NCI-H2107 (cell line): ENCODE measurements around the gene CKAP2.
"Not testable (repeated sequence)": the region's sequence is repeated elsewhere in the genome, so short reads cannot be mapped to it uniquely, and the experiment has no call there.

Experiments
- DNase-seq: peaks from one replicate; lab custom pipeline; 2025; lab: John Stamatoyannopoulos, UW

Gene CKAP2

GRCh38 chr13:52452470-52452869 is 2.8 kb upstream of the CKAP2 start:
- DNase-seq, result no peak

DNA sequence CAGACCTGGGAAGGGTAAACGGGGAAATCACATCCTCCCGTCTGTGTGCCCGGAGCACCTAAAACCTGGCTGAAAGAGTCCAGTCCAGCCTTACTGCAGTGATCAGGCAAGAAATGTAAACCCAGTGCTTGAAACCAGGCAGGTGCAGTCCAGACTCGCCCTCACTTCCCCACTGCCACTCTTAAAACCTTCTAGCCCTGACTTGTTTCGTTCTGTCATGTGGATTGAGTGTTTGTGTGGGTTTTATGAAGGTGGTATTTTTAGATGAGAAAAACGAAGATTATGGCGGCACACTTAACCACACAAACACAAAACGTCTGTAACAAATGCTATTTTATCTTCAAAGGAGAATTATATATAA is 839 bp upstream of the CKAP2 start:
- DNase-seq, result peak; percentile 25

GRCh38 chr13:52455677-52456041 is 381 bp downstream of the CKAP2 start:
- peak; percentile 12 for DNase-seq

DNA sequence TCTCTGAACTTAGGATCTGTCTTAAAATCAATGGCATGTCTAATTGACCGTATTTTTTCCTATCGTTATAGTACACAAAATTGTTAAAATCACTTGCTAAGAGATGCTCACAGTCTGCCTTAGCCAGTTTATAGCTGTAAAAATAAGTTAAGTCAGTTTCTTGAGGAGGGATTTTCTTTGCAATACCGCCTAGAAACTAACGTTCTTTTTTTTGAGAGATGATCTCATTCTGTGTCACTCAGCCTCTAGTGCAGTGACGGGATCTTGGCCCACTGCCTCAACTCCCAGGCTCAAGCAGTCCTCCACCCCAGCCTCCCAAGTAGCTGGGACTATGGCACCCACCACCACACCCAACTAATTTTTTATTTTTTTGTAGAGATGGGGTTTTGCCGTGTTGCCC is 4.4 kb downstream of the CKAP2 start:
- DNase-seq, result no peak

DNA sequence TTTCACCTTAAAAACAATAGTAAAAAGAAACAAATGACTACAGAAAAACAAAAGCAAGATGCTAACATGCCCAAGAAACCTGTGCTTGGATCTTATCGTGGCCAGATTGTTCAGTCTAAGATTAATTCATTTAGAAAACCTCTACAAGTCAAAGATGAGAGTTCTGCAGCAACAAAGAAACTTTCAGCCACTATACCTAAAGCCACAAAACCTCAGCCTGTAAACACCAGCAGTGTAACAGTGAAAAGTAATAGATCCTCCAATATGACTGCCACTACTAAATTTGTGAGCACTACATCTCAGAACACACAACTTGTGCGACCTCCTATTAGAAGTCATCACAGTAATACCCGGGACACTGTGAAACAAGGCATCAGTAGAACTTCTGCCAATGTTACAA is 6.0 kb downstream of the CKAP2 start:
- DNase-seq, result no peak

- no peak for DNase-seq
Observed at GRCh38 chr13:52463526-52463925, 8.2 kb downstream of the CKAP2 start.

DNA sequence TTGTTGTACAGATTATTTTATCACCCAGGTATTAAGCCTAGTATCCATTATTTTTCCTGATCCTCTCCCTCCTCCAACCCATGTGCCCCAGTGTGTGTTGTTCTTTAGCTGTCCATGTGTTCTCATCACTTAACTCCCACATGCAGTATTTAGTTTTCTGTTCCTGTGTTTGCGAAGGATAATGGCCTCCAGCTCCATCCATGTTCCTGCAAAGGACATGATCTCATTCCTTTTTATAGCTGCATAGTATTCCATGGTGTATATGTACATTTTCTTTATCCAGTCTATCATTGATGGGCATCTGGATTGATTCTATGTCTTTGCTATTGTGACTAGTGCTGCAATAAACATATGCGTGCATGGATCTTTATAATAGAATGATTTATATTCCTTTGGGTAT is 13.2 kb downstream of the CKAP2 start:
- DNase-seq, result not testable (repeated sequence)

DNA sequence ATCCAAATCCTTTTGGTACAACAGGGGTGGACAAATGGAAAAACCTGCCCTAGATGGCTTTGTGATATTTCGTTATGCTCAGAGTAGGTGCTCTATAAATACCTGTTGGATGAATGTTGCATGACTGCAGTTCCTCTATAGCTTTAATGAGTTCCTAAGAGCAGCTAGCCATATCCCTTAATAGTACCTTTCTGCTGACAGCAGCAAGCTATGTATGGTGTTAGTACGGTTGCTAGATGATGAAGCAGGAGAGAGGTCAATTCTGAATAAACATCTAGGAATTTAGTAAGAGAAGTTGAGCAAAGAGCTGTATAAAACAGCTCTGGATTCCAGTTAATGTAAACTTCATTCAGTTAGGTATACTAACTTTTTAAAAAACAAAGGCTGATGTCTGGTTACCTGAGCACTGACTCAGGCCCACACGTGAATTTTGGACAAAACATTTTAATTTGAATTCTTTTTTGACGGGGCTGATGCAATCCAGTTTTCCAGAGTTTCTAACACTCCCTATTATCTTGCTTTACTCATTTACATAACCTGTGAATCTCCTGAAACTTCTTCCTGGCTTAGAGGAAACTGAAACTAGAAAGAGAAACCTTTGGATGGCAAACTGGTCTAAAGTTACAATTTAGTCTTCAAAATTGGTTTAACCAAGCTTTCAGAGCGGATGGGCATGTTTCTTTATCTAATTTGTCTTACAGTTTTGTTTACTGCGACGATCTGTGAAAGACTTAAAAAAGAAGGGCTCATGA is 25.6 kb downstream of the CKAP2 start:
- DNase-seq, result not testable (repeated sequence)

GRCh38 chr13:52487078-52487477 is 31.8 kb downstream of the CKAP2 start:
- not testable (repeated sequence) for DNase-seq

- DNase-seq, result not testable (repeated sequence)
Observed at GRCh38 chr13:52488763-52489162, 33.5 kb downstream of the CKAP2 start.

GRCh38 chr13:52491015-52491414 is 35.7 kb downstream of the CKAP2 start:
- not testable (repeated sequence) for DNase-seq

GRCh38 chr13:52494241-52494640 is 39.0 kb downstream of the CKAP2 start:
- DNase-seq, result not testable (repeated sequence)

DNA sequence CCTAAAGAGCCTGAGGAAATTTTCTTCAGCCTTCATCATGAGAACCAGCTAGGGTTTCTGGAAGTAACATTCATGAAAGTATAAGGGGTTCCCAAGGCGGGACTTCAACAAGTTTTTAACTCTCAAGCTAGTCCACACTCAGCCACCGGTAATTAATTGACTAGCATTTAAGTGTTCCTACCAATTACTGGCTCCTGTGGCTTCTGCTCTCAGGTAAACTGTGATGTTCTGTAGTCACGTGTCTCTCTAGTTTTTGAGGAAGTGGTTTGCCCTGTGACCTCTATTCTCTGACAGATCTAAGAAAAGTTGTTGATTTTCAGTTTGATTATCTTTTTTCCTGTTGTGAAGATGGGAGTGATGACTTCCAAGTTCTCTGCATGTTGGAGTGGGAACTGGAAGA is 42.7 kb downstream of the CKAP2 start:
- DNase-seq, result not testable (repeated sequence)

- DNase-seq, result not testable (repeated sequence)
Observed at GRCh38 chr13:52502277-52502676, 47.0 kb downstream of the CKAP2 start.

GRCh38 chr13:52505843-52506242 is 50.6 kb downstream of the CKAP2 start:
- DNase-seq, result not testable (repeated sequence)

GRCh38 chr13:52509532-52509931 is 54.3 kb downstream of the CKAP2 start:
- not testable (repeated sequence) for DNase-seq

DNA sequence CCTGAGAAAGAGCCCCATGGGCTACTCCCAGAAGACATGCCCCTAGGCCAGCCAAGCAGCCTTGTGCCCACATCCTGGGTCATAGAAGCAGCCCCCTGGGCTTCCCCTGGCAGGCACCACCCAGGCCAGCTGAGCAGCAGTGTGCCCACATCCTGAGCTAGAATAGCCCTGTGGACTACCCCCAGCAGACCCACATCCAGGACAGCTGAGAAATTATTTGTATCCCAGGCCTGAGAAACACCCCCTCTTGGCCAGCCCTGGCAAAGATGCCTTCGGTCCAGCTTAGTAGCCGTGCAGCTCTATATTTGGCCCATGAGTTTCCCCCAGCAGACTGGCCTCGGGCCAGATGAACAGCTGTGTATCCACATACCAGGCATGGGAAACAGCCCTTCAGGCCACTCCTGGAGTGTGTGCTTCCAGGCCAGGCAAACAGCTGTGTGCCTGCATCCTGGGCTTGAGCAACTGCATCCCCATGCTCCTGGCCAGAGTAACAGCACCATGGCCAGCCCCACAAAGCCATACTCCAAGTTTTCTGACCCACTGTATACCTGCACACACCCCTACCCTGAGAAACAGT is 55.0 kb downstream of the CKAP2 start:
- DNase-seq, result not testable (repeated sequence)

DNA sequence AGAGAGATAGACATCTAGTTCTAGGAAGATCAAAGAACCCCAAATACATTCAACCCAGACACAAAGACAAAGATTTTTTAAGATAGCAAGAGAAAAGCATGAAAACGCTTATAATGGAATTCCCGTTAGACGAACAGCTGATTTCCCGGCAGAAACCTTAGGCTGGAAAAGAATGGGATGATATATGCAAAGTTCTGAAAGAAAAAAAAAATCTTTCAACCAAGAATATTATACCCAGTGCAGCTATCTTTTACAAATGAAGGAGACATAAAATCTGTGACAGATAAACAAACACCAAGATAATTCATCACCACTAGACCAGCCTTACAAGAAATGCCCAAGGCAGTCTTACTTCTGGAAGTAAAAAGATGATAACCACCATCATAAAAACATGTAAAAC is 56.3 kb downstream of the CKAP2 start:
- DNase-seq, result not testable (repeated sequence)

DNA sequence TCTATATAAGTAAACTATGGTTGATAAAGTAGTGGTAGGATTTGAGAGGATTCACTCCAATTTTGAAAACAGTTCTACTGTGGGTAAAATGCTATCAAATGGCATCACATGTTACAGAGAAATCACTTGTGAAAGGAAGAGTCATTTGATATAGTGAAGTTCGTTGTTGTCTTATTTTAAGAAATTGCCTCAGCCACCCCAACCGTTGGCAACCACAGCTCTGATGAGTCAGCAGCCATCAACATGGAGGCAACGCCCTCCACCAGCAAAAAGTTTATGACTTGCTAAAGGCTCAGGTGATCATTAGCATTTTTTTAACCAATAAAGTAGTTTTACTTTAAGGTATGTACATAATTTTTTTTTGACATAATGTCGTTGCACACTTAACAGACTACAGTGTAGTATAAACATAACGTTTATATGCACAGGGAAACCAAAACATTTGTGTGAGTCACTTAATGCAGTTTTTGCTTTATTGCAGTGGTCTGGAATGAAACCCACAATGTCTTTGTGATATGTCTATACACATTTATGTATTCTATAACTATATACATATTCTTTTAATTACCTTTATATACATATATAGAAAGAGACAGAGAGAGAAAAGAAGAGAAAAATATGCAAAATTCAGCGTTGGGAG is 58.8 kb downstream of the CKAP2 start:
- DNase-seq, result not testable (repeated sequence)

DNA sequence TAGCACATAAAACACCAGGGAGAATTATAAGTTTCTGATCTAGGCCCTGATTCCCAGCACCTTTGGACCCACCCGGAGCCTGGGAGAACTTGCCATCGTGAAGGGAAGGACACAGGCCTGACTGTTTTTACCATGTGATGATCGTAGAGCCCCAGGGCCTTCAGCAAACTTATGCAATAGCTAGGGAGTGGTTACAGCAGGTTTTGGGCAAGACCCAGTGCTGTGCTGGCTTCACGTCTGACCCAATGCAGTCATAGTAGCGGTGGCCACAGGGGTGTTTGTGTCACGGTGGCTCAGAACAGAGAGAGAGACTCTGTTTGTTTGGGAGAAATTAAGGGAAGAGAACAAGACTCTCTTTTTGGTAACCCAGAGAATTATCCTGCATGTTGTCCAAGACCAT is 68.0 kb downstream of the CKAP2 start:
- not testable (repeated sequence) for DNase-seq
